GM21576 (cell line): Measurements from ENCODE around the gene FOXRED1.

Source experiments
- ATAC-seq: cut with Tn5 transposase; IDR thresholded peaks from one replicate; pipeline ENCODE4 v1.9.1; 2021; ENCODE audit warnings: mild to moderate bottlenecking, moderate library complexity; ENCODE audit not compliant: unreplicated experiment

Gene FOXRED1

DNA sequence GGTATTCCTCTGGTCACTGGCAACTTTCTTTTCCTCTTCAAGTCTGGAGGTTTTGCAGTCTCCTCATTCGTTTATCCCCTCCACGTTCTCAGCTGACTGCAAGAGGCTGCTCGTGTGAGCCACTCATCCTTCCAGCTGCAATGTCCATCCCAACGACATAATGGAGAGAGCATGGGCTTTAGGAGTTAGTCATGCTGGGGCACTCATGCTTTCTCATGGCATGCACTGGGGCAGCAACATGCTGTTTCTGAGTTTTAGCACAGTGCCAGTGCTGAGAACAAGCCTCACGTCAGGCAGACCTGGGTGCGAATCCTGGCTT, 42.0 kb downstream of the FOXRED1 start:
- no peak for ATAC-seq

DNA sequence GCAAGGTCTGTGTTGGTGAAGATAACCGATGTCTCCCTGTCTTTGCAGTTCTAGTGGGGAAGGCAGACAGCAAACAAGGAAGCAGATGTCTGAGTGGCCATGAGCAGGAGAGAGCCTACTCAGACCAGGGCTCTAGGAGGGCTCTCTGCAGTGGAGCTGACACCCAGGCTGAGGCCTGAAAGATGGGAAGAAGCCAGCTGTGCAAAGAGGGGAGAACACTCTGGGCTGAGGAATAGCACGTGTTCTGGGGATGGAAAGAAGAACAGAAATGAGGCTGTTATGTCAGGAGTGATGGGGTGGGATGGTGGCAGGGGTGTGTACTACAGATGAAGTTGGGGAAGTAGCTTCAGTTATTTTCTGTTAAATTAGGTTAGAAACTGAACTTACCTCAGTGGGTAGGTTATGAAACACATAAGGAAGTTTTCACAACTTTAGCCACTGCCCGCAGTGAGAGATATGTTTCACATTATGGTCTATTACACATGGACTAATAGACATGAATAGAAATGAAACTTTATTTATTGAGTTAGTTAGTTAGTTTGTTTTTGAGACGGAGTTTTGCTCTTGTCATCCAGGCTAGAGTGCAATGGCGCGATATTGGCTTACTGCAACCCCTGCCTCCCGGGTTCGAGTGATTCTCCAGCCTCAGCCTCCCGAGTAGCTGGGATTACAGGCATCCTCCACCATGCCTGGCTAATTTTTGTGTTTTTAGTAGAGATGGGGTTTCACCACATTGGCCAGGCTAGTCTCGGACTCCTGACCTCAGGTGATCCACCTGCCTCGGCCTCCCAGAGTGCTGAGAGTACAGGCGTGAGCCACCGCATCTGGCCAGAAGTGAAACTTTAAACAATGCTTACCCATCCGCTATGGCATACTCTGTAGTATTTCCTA, 42.7 kb downstream of the FOXRED1 start:
- peak; percentile 68 for ATAC-seq

DNA sequence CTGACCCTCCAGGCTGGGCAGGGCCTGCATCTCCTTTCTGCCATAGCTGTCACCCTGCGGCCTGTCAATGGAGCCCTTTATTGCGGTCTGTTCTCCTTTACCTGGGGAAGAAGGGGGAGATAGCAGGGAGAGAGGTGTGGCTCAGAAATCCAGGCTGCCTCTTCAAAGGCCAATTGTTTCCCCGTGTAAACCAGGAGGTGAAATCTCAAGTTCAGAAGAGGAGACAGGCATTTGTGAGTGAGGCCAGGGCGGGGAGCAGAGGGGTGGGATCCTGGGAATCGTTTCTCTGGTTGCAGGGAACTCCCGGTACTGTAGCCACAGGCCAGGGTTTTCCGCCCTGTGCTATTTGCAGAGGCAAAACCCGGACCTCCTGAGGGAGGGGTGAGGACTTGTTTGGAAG, 44.0 kb downstream of the FOXRED1 start:
- no peak for ATAC-seq

DNA sequence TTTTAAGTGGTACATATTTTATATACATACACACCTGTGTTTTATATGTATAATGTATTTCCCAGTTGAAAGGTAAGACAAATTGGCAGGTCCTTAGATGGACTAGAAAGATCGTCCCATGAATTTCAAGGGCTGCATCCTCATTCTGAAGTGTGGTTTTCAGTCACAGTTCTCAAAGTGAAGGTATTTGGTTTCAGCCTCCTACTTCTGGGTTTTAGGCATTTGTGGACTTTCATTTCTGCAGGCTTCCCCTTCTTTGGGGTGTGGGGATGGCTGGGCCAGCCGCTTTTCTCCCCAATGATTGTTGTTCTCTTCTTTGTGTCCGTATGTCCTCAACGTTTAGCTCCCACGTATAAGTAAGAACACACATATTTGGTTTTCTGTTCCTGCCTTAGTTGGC, 44.9 kb downstream of the FOXRED1 start:
- ATAC-seq, result no peak

DNA sequence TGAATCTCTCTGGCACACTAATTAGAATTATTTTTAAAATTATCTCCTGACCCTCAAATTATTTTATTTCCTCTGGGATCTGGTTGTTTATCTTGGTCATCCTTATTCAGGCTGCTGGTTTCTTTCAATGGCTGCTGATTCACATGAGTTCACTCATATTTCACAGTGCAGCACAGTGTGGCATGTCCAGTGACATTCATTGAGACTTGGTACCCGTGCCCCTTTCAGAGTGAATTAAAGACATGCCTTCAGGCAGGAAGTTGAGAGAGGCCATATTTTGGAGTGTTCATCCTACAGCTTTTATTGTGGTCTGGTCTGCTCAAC, 48.4 kb downstream of the FOXRED1 start:
- ATAC-seq, result no peak

DNA sequence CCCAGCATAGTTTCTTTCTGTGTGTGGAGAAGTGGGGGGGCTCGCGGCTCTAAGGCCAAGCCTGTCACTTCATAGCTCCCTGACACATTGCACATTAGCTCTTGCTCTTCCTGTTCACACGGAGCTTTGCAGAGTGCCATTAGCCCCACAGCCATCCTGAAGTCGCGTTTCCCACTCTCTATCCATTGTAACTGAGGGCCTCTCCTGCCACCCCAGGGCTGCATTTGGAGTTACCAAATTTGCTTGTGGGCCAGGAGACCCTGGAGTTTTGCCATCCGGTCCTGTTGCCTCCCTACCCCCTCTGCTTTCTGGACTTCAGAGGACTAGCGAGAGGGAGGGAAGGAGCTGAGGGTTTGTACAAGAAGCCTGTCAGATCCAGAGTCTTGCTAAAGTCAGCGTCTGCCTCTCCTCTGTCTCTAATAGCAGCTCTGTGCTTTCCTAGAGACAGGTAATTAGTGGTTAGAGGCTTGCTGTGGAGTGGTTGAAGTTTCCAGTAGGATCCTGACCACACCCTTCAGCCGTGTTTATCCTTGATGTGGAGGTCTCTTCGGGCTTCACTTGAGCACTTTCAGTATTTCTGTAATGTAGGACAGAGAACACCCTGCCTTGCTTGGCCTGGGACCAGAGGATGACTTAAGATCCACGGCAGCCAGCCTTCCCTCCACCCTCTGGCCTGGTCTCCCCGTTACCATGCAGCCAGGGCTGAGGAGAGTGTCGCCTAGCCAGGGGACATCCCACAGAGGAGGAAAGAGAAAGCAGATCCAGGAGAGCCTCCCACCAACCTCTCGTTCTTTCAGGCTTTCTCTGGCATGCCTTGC, 49.0 kb downstream of the FOXRED1 start:
- peak; percentile 14 for ATAC-seq

DNA sequence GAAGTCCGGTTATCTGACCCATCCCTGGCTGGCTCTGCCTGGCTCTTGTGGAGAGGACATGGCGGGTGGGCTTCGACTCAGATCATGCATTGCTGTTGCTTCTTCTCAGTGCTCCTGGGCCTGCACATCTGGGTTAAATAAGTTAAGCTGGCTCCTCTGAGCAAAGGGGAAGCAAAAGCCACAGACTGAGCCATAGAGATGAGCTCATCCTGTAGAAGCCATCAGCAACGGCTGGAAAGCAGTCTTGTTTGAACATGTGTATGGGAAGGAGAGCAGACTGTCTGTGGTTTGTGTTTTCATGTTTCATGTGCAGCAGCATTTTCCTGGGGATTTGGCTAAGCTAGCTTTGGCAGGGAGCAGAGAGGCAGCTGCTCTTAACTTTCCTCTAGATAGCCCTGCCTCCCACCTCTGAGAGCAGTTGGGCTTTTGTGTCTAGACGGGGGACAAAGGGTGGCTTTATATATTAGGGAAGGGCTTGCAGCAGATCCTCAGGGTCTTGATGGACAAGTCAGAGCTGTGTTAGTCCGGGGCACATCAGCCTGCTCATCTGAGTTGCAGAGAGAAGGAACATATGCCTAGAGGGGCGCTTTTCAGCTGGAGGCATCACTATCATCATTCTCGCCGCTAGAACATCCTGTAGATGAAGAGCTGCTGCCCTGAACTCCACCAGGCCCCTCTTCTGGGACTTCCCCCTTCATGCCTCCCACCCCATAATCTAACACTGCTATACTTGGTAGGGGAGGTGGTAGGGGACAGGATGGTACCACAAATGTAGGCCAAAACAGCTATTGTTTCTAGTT, 49.8 kb downstream of the FOXRED1 start:
- ATAC-seq, result peak; percentile 86

DNA sequence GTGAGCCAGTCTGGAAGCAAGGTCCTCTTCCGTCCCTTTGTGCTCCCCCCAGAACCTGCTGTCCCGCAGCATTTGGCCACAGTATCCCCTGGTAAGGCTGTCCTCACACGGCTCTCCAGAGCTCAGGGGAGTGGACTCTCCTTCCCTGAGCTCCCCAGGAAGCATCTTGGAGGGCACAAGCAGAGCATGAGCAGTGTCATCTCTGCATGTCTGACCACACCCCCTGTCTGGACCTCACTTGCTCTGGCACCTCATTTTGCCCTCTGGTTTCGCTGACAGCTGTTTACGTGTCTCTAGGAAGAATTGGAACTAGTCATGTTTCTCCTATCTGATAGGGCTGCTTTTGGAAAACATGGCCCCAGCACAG, 50.4 kb downstream of the FOXRED1 start:
- ATAC-seq, result no peak

DNA sequence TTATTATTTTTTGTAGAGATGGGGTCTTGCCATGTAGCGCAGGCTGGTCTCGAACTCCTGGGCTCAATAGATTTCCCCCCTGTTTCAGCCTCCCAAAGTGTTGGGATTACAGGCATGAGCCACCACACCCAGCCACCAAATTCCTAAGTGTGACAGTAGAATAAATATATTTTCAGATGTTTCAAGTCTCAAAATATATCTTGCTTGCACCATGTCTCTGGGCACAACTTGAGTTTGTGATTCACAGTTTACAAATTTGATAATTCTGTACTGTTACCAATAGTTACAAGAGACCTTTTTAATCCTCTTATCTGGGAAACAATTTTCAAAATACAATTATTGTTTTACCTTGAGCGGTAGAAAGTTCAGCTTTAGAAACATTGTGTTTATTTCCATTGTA, 54.0 kb downstream of the FOXRED1 start:
- ATAC-seq, result no peak

DNA sequence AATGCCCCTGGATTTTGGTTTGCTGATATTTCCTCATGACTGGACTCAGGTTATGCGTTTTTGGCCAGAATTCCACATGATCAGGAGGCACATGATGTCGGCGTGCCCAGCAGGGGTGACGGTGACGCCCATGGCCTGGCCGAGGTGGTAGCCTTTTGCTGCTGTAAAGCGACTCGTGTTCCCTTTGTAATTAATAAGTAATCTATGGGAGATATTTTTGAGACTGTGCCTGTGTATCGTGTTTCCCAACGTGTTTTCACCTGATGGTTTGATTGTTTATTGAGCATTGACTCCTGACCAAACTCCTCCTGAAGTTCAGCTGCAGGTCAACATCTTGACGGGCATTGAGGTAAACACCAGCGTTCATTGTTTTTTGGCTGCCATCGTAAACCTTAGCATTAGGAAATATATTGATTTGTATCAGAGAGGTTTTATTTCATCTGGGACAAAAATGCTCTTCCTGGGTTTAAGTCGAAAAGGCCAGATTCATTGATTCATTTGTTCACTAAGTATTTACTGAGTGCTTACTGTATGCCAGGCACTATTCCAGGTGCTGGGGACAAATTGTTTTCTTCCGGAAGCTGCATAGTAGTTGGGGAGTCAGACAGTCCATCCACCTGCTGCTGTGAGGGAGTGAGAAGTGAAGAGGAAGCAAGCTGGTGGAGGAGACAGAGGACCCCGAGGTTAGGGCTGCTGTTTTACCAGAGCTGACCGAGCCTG, 58.5 kb downstream of the FOXRED1 start:
- no peak for ATAC-seq
